Stimulated activated CD4-positive, alpha-beta T cell treated with anti-CD3 and anti-CD28 coated beads, Interleukin-4, amount 100 ng/mL, for 48 hours (primary cell): Measurements from ENCODE around the gene GSTA4.
"Not testable (repeated sequence)": the region's sequence is repeated elsewhere in the genome, so short reads cannot be mapped to it uniquely, and the experiment has no call there.

Experiments
- DNase-seq, 2 donors: peaks; one replicate each; pipeline ENCODE4 v3.0.0-alpha.2; 2020; ENCODE audit warnings: low read depth in 2 of 2

GSTA4 gene

DNA sequence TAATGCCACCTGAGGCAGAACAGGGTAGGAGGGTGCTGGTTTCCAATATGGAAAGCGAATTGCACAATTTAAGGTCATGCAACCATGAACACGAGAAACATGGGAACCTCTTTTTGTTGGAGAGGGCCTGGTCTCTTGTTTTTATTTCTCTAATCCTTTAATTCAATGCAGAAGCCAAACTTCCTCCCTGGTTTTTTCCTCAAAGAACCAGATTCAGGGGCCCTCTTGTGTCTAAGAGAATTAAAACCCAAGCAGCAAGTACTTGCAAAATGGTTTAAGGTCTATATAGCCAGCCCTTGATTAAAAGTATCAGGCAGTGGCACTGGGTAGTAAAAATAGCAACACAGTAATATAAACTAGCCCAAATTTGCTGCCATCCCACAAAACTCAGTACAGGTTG lies 19.5 kb downstream of the GSTA4 start:
- no peak for DNase-seq

- no peak for DNase-seq
Measured at GRCh38 chr6:52972989-52973388, 22.1 kb downstream of the GSTA4 start.

DNA sequence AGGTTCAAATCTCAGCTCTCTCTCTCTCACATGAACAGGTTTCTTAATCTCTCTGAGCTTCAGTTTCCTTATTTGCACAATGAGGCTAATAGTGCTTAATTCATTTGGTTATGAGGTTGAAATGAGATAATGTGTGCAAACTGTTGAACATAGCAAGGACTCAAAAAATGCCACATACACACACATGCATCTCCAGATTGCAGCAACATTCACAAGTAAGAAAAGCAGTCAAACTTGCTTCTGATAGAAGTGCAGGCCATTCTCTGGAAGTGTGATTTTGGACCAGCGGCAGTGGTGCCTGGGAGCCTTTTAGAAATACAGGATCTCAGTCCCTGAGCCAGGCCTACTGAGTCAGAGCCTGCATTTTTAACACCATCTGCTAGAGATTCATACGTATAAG lies 25.7 kb downstream of the GSTA4 start:
- no peak for DNase-seq

GRCh38 chr6:52966101-52966500 lies 29.0 kb downstream of the GSTA4 start:
- no peak for DNase-seq

DNA sequence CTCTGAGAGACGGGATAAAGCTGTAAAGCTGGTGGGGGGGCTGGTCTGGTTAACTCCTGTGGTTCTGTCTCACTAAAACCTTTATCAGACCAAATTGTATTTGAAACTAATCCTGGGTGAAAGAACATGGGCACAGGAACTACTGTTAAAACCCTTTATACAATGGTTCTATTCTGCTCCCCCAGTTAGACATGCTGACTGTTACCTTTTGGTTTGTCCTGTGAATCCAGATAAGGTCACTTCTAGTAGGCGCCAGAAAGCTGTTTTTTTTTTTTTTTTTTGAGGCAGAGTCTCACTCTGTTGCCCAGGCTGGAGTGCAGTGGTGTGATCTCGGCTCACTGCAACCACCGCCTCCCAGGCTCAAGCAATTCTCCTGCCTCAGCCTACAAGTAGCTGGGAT lies 29.7 kb downstream of the GSTA4 start:
- DNase-seq = no peak

- DNase-seq = no peak
Measured at GRCh38 chr6:52964318-52964717, 30.8 kb downstream of the GSTA4 start.

DNA sequence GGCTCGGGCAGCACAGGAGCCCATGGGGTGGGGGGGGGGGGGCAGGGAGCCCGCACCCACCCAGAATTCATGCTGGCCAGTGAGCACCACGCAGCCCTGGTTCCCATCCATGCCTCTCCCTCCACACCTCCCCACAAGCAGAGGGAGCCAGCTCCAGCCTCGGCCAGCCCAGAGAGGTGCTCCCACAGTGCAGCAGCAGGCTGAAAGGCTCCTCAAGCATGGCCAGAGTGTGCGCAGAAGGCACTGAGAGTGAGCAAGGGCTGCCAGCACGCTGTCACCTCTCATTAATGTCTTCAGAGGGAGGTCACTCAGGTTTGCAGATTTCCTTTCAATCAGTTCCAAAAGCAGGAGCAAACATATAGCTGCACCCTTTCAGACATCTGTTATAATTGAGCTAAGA lies 32.4 kb downstream of the GSTA4 start:
- DNase-seq = no peak

DNA sequence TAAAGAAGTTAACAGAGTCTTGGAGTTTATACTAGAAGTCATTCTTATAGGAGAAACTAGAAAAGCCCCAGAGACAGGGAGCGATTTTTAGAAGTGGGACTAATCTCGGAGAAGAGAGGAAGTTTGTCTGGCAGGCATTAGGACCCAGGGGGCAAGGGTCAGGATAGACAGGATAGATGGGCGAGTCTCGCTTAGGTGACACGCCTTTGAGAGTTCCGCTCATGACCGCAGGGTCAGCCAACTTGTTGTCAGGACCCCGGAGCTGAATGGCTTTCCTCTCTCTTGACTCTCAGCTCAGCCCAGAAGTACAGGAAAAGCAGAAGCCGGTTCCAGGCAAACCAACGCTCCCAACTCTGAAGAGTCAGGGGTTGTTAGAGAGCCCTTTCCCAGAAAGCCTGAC lies 34.1 kb downstream of the GSTA4 start:
- not testable (repeated sequence) for DNase-seq

- not testable (repeated sequence) for DNase-seq
Measured at GRCh38 chr6:52960211-52960610, 34.9 kb downstream of the GSTA4 start.

- no peak for DNase-seq
Measured at GRCh38 chr6:52958546-52959255, 36.4 kb downstream of the GSTA4 start.

DNA sequence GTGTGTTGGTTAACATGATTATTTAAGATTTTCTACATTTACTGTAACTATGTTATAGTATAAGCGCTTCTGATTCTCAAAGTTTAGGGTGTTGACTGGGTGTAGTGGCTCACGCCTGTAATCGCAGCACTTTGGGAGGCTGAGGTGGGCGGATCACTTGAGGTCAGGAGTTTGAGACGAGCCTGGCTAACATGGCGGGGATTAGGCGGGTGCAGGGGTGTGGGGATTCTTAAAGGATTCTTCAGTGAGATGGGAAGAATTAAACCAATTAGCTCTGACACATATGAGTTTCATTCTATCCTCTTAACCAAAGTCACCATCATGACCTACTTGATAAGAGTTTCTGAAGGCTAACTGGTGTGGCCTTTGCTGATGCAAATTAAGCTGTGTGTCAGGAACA lies 39.2 kb downstream of the GSTA4 start:
- no peak for DNase-seq

- DNase-seq = no peak
Measured at GRCh38 chr6:52953911-52954839, 40.9 kb downstream of the GSTA4 start.

- DNase-seq = no peak
Measured at GRCh38 chr6:52946306-52946705, 48.8 kb downstream of the GSTA4 start.

DNA sequence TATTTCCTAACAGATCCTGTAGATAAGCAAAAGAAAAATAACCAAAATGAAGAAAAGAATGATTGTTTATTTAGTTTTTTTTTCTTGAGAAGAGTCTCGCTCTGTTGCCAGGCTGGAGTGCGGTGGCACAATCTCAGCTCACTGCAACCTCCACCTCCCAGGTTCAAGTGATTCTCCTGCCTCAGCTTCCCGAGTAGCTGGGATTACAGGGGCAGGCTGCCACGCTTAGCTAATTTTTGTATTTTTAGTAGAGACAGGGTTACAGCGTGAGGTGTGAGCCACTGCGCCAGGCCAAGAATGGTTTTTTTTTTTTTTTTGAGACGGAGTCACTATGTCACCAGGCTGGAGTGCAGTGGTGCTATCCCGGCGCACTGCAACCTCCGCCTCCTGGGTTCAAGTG lies 52.3 kb downstream of the GSTA4 start:
- DNase-seq = not testable (repeated sequence)

DNA sequence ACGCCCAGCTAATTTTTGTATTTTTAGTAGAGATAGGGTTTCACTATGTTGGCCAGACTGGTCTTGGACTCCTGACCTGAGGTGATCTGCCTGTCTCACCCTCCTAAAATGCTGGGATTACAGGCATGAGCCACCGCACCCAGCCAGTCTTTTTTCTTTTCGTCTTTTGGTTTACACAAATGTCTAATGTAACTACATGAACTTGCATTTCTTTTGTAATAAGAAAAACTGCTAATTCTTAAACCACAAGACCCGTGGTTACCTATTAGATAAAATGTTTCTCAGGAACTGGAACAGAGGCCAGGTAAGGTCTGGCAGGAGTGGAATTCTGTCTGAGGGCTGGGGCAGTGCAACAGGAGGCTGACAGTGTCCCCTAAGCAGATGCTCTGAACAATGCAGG lies 52.9 kb downstream of the GSTA4 start:
- no peak for DNase-seq

DNA sequence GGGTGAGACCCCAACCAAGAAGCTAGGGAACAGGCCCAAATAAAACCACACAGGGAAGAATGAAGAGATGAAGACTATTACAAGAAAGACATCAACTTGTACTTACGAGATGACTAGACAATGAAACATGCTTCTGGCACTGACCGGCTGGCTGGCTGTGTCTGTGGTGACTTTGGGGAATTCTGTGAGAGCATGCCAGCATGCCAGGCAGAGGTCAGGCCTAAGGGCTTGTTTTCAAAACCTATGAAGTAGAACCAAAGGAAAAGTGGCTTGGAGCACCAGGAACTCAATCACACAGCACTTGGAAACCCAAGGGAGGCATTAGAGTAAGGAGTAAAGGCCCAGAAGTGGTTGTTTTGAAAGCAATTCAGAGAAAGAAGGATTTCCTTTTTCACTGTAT lies 57.2 kb downstream of the GSTA4 start:
- DNase-seq = no peak

DNA sequence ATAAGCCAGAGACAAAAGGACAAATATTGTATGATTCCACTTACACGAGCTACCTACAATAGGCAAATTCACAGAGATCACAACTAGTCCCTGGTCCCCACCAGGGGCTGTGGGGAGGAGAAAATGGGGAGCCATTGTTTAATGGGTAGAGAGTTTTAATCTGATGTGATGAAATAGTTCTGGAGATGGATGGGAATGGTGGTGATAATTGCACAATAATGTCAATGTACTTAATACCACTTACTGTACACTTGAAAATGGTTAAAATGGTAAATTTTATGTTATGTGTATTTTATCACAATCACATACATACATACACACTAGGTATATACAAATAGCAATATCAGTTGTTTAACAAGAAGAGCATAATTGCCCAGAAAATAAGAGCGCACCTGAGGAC lies 61.3 kb downstream of the GSTA4 start:
- DNase-seq = no peak

- no peak for DNase-seq
Measured at GRCh38 chr6:52931351-52931750, 63.7 kb downstream of the GSTA4 start.

- no peak for DNase-seq
Measured at GRCh38 chr6:52929321-52930164, 65.5 kb downstream of the GSTA4 start.
